Measurements from ENCODE around the gene GHR.
"Not testable (repeated sequence)": the region's sequence is repeated elsewhere in the genome, so short reads cannot be mapped to it uniquely, and the experiment has no call there.

GHR gene

DNA sequence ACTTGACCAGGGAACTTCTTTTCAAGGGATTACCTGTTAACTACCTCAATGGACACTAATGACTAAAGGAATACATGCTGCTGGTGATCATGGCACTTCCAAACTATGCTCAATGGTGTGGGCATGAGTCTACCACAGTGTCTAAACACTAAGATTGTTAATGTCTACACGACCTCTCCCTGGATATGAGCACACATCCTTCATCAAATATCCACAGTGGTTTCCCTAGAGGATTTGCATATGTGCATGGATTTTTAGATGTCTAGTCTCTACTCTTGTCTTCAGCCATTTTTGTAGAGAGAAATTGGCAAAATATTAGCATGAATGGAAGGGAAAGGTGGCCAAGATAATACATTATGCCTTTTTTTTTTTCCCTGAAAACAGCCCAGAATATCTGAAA is 220.1 kb downstream of the GHR start:
- no peaks in the 10 kb centered on the region for H3K27me3 ChIP-seq (ENCODE audit: control insufficient read depth, insufficient read depth, low read length, poor library complexity, severe bottlenecking)
- no peak overlapping the region for H3K27ac ChIP-seq (ENCODE audit: insufficient read depth, low read depth, low read length, poor library complexity, severe bottlenecking)
- H3K4me1 ChIP-seq (ENCODE audit: control insufficient read depth, insufficient read depth, low read length): no peaks in the 10 kb centered on the region
- no peak overlapping the region for H3K4me3 ChIP-seq (ENCODE audit: insufficient read depth, low read depth, low read length)
- 83 to 91% methylated on average over 1 of the region's 1 CpG for WGBS, 2 experiments
- no peaks in the 10 kb centered on the region for H3K9me3 ChIP-seq (ENCODE audit: control insufficient read depth, low read length)
- no peaks in the 10 kb centered on the region for H3K36me3 ChIP-seq (ENCODE audit: control insufficient read depth, insufficient read depth, low read length)

DNA sequence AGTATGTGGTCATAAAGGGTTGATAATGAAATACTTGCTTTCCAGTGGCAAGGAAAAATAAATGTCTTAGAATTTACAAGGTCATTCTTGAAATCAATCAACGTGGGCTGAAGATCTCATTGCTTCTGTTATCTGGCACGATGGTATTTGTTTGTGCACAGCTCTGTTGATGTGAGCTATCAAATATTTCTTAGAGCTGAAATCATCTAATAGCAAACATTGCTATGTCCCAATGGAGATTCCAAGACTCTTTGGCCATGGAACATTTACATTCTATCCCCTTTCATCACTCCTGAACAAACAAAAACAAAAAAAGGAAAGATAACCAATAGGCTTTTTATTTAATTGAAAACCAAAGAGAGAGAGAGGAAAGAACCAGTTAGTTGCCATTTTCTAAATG is 221.9 kb downstream of the GHR start:
- no peaks in the 10 kb centered on the region for H3K4me1 ChIP-seq (ENCODE audit: control insufficient read depth, insufficient read depth, low read length)
- no peaks in the 10 kb centered on the region for H3K36me3 ChIP-seq (ENCODE audit: control insufficient read depth, insufficient read depth, low read length)
- H3K4me3 ChIP-seq (ENCODE audit: insufficient read depth, low read depth, low read length): no peak overlapping the region
- H3K27me3 ChIP-seq (ENCODE audit: control insufficient read depth, insufficient read depth, low read length, poor library complexity, severe bottlenecking): no peaks in the 10 kb centered on the region
- WGBS, 2 experiments: 96% methylated on average over 2 of the region's 2 CpGs
- H3K9me3 ChIP-seq (ENCODE audit: control insufficient read depth, low read length): no peaks in the 10 kb centered on the region
- no peak overlapping the region for H3K27ac ChIP-seq (ENCODE audit: insufficient read depth, low read depth, low read length, poor library complexity, severe bottlenecking)

DNA sequence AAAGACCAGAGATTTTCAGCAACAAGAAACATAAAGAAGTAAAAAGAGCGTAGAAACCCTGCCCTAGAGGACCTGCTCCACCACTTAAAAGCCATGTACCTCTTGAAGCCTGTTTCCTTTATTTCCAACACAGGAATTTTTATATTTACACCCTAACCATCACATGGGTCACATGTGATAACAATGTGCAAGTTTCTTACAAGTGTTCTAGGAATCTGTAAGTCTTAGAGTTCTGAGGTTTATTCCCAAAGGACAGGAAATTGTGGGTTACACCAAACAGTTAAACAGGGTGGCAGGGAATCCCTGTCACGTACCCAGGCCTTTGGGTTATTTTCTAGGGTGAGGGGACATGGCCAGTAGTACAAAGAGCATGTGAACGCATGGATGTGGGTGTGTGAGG is 224.8 kb downstream of the GHR start:
- no peaks in the 10 kb centered on the region for H3K27me3 ChIP-seq (ENCODE audit: control insufficient read depth, insufficient read depth, low read length, poor library complexity, severe bottlenecking)
- WGBS, 2 experiments: 92 to 96% methylated on average over 3 of the region's 3 CpGs
- no peaks in the 10 kb centered on the region for H3K9me3 ChIP-seq (ENCODE audit: control insufficient read depth, low read length)
- H3K27ac ChIP-seq (ENCODE audit: insufficient read depth, low read depth, low read length, poor library complexity, severe bottlenecking): no peak overlapping the region
- no peak overlapping the region for H3K4me3 ChIP-seq (ENCODE audit: insufficient read depth, low read depth, low read length)
- H3K4me1 ChIP-seq (ENCODE audit: control insufficient read depth, insufficient read depth, low read length): no peaks in the 10 kb centered on the region
- no peaks in the 10 kb centered on the region for H3K36me3 ChIP-seq (ENCODE audit: control insufficient read depth, insufficient read depth, low read length)

DNA sequence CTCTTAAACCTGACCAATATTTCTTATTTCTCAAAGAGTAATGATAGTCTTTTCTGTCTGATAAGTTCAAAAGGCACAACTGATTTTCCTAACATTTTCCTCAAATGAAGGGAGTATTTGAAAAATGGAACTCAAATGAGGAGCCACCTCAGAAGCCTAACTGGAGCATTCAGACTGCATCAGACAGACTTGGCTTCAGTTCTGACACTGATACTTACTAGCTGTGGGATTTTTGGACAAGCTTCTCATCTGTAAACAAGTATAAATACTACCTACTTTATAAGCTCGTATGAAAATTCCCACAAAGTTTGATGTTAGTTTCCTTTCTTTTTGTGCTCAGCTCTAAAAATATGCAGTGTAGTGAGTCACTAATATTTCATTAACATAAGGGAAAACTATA is 225.7 kb downstream of the GHR start:
- no peaks in the 10 kb centered on the region for H3K27me3 ChIP-seq (ENCODE audit: control insufficient read depth, insufficient read depth, low read length, poor library complexity, severe bottlenecking)
- H3K4me1 ChIP-seq (ENCODE audit: control insufficient read depth, insufficient read depth, low read length): no peaks in the 10 kb centered on the region
- H3K27ac ChIP-seq (ENCODE audit: insufficient read depth, low read depth, low read length, poor library complexity, severe bottlenecking): no peak overlapping the region
- no peak overlapping the region for H3K4me3 ChIP-seq (ENCODE audit: insufficient read depth, low read depth, low read length)
- H3K9me3 ChIP-seq (ENCODE audit: control insufficient read depth, low read length): no peaks in the 10 kb centered on the region
- WGBS, 2 experiments: no CpG with 5 or more reads among the region's 1 CpG
- no peaks in the 10 kb centered on the region for H3K36me3 ChIP-seq (ENCODE audit: control insufficient read depth, insufficient read depth, low read length)

DNA sequence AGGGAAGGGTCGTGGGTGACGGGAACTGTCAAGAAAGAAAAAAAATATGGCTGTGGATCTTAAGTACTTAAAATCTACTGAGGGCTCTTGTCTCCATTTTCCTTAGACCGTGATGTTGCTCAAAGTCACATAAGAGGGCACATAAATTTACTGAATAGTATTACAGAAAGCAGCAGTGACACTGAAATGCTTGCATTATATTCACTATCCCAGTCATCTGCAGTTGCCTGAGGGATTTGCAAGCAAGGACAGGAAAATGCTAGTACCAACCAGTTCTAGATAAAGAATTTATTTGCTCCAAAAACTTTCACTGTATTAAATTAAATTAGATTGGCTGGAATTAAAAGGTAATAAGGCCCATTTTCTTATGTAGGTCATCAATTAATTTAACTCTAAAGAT is 226.8 kb downstream of the GHR start:
- 94 to 97% methylated on average over 2 to 3 of the region's 3 CpGs for WGBS, 2 experiments
- Histone ChIP-seq H3K4me1 (ENCODE audit: control insufficient read depth, insufficient read depth, low read length) (no peaks in the 10 kb centered on the region), H3K27ac (ENCODE audit: insufficient read depth, low read depth, low read length, poor library complexity, severe bottlenecking) (no peak overlapping the region), H3K4me3 (ENCODE audit: insufficient read depth, low read depth, low read length) (no peak overlapping the region), H3K36me3 (ENCODE audit: control insufficient read depth, insufficient read depth, low read length) (no peaks in the 10 kb centered on the region), H3K27me3 (ENCODE audit: control insufficient read depth, insufficient read depth, low read length, poor library complexity, severe bottlenecking) (no peaks in the 10 kb centered on the region), H3K9me3 (ENCODE audit: control insufficient read depth, low read length) (no peaks in the 10 kb centered on the region)

DNA sequence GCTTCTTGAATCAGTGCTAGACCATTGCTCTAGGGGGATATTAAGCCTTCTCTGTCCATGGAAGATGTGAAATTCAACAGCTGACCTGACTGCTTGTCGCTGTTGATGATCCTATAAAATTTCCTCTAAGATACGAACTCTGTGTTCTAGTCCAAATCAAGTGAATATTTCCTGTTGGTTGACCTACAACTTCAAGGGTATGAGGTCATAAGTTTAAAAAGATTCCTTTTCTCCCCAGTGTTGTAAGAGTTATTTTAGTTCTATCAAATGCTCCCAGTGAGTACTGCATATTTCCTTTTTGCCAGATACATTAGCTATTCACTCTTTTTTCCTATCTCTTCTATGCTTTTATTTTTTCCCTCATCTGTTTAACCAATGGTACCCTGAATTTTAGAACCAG is 230.5 kb downstream of the GHR start:
- no peaks in the 10 kb centered on the region for H3K27me3 ChIP-seq (ENCODE audit: control insufficient read depth, insufficient read depth, low read length, poor library complexity, severe bottlenecking)
- no peak overlapping the region for H3K27ac ChIP-seq (ENCODE audit: insufficient read depth, low read depth, low read length, poor library complexity, severe bottlenecking)
- H3K4me3 ChIP-seq (ENCODE audit: insufficient read depth, low read depth, low read length): no peak overlapping the region
- no peaks in the 10 kb centered on the region for H3K36me3 ChIP-seq (ENCODE audit: control insufficient read depth, insufficient read depth, low read length)
- H3K9me3 ChIP-seq (ENCODE audit: control insufficient read depth, low read length): no peaks in the 10 kb centered on the region
- H3K4me1 ChIP-seq (ENCODE audit: control insufficient read depth, insufficient read depth, low read length): no peaks in the 10 kb centered on the region
- WGBS, 2 experiments: 88 to 95% methylated on average over 2 of the region's 2 CpGs

DNA sequence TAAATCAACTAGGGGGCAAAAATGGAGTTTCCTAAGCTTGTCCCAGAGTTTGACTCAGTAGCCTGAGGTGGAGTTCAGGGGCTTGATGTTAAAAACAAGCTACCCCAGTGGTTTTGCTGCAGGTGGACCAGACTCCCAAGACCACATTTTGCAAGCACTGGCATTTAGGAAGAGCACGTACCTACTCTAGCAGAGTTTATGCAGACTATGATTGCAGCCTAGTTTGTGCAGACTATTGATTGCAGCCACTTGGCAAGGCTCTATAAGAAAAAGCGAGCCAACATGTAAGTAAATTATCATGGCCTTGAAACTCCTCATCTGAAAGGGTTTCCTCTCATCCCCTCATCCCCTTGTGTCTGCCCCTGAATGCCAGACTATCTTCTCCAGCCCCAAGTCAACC is 231.4 kb downstream of the GHR start:
- no peak overlapping the region for H3K27ac ChIP-seq (ENCODE audit: insufficient read depth, low read depth, low read length, poor library complexity, severe bottlenecking)
- no peaks in the 10 kb centered on the region for H3K9me3 ChIP-seq (ENCODE audit: control insufficient read depth, low read length)
- H3K36me3 ChIP-seq (ENCODE audit: control insufficient read depth, insufficient read depth, low read length): no peaks in the 10 kb centered on the region
- H3K4me3 ChIP-seq (ENCODE audit: insufficient read depth, low read depth, low read length): no peak overlapping the region
- 95 to 97% methylated on average over 2 of the region's 2 CpGs for WGBS, 2 experiments
- no peaks in the 10 kb centered on the region for H3K27me3 ChIP-seq (ENCODE audit: control insufficient read depth, insufficient read depth, low read length, poor library complexity, severe bottlenecking)
- H3K4me1 ChIP-seq (ENCODE audit: control insufficient read depth, insufficient read depth, low read length): no peaks in the 10 kb centered on the region

DNA sequence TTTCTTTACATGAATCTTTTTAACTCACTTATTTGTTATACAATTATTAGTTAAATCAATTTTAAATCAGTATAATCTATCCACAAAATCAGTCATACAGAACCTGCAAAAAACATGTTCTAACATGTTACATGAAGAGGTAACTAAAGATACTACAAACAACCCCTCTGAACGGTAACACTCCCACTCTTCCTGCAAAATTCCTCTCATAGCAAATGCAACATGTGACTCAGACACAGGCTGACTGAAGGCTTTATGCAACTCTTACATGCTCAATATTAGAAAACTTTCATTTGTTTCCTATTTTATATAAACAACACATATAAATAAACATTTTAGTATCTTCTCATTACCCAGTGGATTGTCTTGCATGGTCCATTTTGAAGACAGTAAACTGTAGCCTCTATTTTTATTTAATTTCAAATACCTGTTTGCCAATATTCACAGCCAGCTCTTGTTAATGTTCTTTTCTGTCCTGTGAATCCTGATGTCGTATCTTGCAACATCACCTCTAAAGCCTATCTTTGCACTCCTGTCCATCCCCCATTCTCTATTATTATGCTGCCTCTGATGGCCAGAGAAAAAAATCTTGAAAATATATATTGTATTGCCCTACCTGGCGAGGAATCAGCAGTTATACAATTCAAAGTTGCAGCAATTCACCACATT is 232.9 kb downstream of the GHR start:
- H3K4me1 ChIP-seq (ENCODE audit: control insufficient read depth, insufficient read depth, low read length): no peaks in the 10 kb centered on the region
- no peaks in the 10 kb centered on the region for H3K27me3 ChIP-seq (ENCODE audit: control insufficient read depth, insufficient read depth, low read length, poor library complexity, severe bottlenecking)
- H3K9me3 ChIP-seq (ENCODE audit: control insufficient read depth, low read length): no peaks in the 10 kb centered on the region
- H3K36me3 ChIP-seq (ENCODE audit: control insufficient read depth, insufficient read depth, low read length): no peaks in the 10 kb centered on the region
- 77 to 89% methylated on average over 2 of the region's 3 CpGs for WGBS, 2 experiments
- no peak overlapping the region for H3K4me3 ChIP-seq (ENCODE audit: insufficient read depth, low read depth, low read length)
- H3K27ac ChIP-seq (ENCODE audit: insufficient read depth, low read depth, low read length, poor library complexity, severe bottlenecking): no peak overlapping the region

DNA sequence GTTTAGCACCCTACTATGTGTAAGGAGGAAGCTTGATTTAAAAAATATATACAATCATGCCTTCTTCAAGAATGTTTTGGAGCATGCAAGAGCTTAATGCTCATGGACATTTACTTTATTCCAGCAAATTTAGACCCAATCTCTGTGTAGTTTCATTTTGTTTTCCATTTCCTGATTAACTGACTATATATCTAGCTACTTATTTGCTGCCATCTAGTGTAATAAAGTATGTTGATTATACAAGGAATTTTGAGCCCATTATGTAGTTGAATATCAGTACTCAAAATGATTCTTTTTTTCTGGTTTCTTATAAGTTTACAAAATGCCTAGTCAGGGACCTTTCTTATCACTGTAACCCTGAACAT is 233.4 kb downstream of the GHR start:
- H3K4me3 ChIP-seq (ENCODE audit: insufficient read depth, low read depth, low read length): no peak overlapping the region
- no peaks in the 10 kb centered on the region for H3K9me3 ChIP-seq (ENCODE audit: control insufficient read depth, low read length)

DNA sequence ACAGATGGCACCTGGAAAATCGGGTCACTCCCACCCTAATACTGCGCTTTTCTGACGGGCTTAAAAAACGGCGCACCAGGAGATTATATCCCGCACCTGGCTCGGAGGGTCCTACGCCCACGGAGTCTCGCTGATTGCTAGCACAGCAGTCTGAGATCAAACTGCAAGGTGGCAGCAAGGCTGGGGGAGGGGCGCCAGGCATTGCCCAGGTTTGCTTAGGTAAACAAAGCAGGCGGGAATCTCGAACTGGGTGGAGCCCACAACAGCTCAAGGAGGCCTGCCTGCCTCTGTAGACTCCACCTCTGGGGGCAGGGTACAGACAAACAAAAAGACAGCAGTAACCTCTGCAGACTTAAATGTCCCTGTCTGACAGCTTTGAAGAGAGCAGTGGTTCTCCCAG is 236.6 kb downstream of the GHR start:
- H3K9me3 ChIP-seq (ENCODE audit: control insufficient read depth, low read length); H3K27me3 ChIP-seq (ENCODE audit: control insufficient read depth, insufficient read depth, low read length, poor library complexity, severe bottlenecking); H3K27ac ChIP-seq (ENCODE audit: insufficient read depth, low read depth, low read length, poor library complexity, severe bottlenecking); H3K4me1 ChIP-seq (ENCODE audit: control insufficient read depth, insufficient read depth, low read length); H3K4me3 ChIP-seq (ENCODE audit: insufficient read depth, low read depth, low read length); H3K36me3 ChIP-seq (ENCODE audit: control insufficient read depth, insufficient read depth, low read length): not testable (repeated sequence)
- WGBS, 2 experiments: 95 to 100% methylated on average over 8 to 11 of the region's 13 CpGs

More for the DNA sequence above, 233.4 kb downstream of the GHR start:
- Histone ChIP-seq H3K27ac (ENCODE audit: insufficient read depth, low read depth, low read length, poor library complexity, severe bottlenecking) (no peak overlapping the region), H3K36me3 (ENCODE audit: control insufficient read depth, insufficient read depth, low read length) (no peaks in the 10 kb centered on the region), H3K4me1 (ENCODE audit: control insufficient read depth, insufficient read depth, low read length) (no peaks in the 10 kb centered on the region), H3K27me3 (ENCODE audit: control insufficient read depth, insufficient read depth, low read length, poor library complexity, severe bottlenecking) (no peaks in the 10 kb centered on the region)

DNA sequence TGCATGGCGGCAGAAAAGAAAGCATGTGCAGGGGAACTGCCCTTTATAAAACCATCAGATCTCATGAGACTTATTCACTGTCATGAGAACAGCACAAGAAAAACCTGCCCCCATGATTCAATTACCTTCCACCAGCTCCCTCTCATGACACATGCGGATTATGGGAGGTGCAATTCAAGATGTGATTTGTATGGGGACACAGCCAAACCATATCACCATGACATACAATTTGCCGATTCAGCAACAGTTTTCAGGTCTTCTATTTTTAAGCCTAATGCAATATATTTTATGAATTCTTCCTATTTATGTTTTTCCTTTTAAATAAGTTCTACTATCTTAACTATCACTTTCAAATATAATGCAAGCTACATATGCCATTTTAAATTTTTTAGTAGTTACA is 242.6 kb downstream of the GHR start:
- Histone ChIP-seq H3K4me1 (ENCODE audit: control insufficient read depth, insufficient read depth, low read length) (no peaks in the 10 kb centered on the region), H3K4me3 (ENCODE audit: insufficient read depth, low read depth, low read length) (no peak overlapping the region), H3K27me3 (ENCODE audit: control insufficient read depth, insufficient read depth, low read length, poor library complexity, severe bottlenecking) (no peaks in the 10 kb centered on the region), H3K9me3 (ENCODE audit: control insufficient read depth, low read length) (no peaks in the 10 kb centered on the region), H3K36me3 (ENCODE audit: control insufficient read depth, insufficient read depth, low read length) (no peaks in the 10 kb centered on the region), H3K27ac (ENCODE audit: insufficient read depth, low read depth, low read length, poor library complexity, severe bottlenecking) (no peak overlapping the region)
- 100% methylated on average over 3 of the region's 3 CpGs for WGBS, 2 experiments

Measured in ectodermal cell (in vitro differentiated cells).